ENCODE measurements around the gene PITPNM2. TPM values are rescaled to one million over a fixed set of nuclear protein-coding genes. Genes with fewer than 3 reads are reported as not detected.

The PITPNM2 gene
- total and polyA plus RNA-seq, 9 of the 15 experiments (the other 6 are each of a cell fraction or from before 2014, with no cell fraction given): 0.03 to 10.8 (median 2.9) TPM

- TF ChIP-seq NR2F6 (CRISPR knock-in tag; IDR thresholded peaks at IDR 0.05) (no peak), KAT8 (IDR thresholded peaks at IDR 0.05; ENCODE audit: low read depth) (no peak), ZNF436 (CRISPR knock-in tag; IDR thresholded peaks at IDR 0.05) (no peak), ZNF785 (CRISPR knock-in tag; IDR thresholded peaks at IDR 0.05) (no peak), XRCC5 (IDR thresholded peaks at IDR 0.05; ENCODE audit: low read depth, low read length) (no peak), RBBP5 (IDR thresholded peaks at IDR 0.05; ENCODE audit: borderline replicate concordance, insufficient read depth, low read length, poor library complexity, severe bottlenecking) (no peak), MBD2 (IDR thresholded peaks at IDR 0.05; ENCODE audit: borderline replicate concordance, low read depth) (peak; percentile 23; the same call in 1 of the 2 replicates), FOS (IDR thresholded peaks at IDR 0.05; ENCODE audit: extremely low read depth, insufficient read length) (peak; percentile 57), ZNF707 (CRISPR knock-in tag; conservative IDR thresholded peaks at IDR 0.05) (no peak), SLC30A9 (CRISPR knock-in tag; IDR thresholded peaks at IDR 0.05) (no peak), GTF2A2 (tag; IDR thresholded peaks at IDR 0.05) (no peak), ZNF212 (CRISPR knock-in tag; IDR thresholded peaks at IDR 0.05) (no peak), BMI1 (IDR thresholded peaks at IDR 0.05; ENCODE audit: low read length) (no peak), RHOXF2B (CRISPR knock-in tag; conservative IDR thresholded peaks at IDR 0.05) (no peak), ZNF3 (CRISPR knock-in tag; IDR thresholded peaks at IDR 0.05) (no peak), CLOCK (CRISPR knock-in tag; IDR thresholded peaks at IDR 0.05; ENCODE audit: borderline replicate concordance) (no peak), CBX8 (IDR thresholded peaks at IDR 0.05; ENCODE audit: borderline replicate concordance, extremely low read depth, low read depth, low read length, poor library complexity, severe bottlenecking) (no peak), TEAD2 (tag; IDR thresholded peaks at IDR 0.05) (peak; percentile 61), ADNP (tag; IDR thresholded peaks at IDR 0.05) (no peak), NR0B1 (IDR thresholded peaks at IDR 0.05; ENCODE audit: partially characterized antibody) (no peak), RNF2 (IDR thresholded peaks at IDR 0.05) (peak; percentile 61; the same call in 1 of the 2 replicates), ZBTB7A (IDR thresholded peaks at IDR 0.05; ENCODE audit: borderline replicate concordance, control insufficient read depth, low read depth, low read length) (0 out of 2 replicates have a peak, but pooled peaks have one; percentile 25), SMARCA5 (IDR thresholded peaks at IDR 0.05) (no peak), NCOA1 (IDR thresholded peaks at IDR 0.05; ENCODE audit: low read depth) (no peak), BRF1 (IDR thresholded peaks at IDR 0.05; ENCODE audit: borderline replicate concordance, extremely low read depth, insufficient read length) (no peak), NR3C1 (CRISPR knock-in tag; IDR thresholded peaks at IDR 0.05) (no peak)
Measured at GRCh38 chr12:123126294-123127181, 24.4 kb downstream of the PITPNM2 start (continued).

Data from K562 (cell line).